ENCODE results near the gene DMBT1.
A peak's percentile ranks its signal among the peaks of the same experiment; 100 is the strongest.

The DMBT1 gene

DNA sequence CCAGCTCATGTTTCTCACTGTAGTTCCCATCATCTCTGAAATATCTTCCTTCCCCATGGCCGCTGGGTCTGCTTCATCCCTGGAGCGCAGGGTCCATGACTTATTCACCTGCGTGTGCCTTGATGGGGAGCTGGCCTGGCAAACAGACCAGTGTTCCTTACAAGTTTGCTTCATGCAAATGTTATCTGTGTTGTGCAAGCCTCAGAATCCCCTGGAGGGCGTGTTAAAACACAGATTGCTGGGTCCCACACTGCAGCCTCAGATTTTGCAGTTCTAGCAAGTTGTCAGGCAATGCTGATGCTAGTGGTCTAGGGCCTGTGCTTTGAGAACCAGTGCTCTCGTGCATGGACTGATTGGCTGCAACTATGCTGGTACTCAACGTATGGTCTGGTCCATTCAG is 7.2 kb upstream of the DMBT1 start:
- in situ Hi-C loops (cut with HindIII; ENCODE audit: low pct_unique_long_range_greater_than_20kb, low sequenced_read_pairs) = no loop called here
- DNase-seq (ENCODE audit: low read depth in 1 of 2, low spot score in 1 of 2) = no peak
- TF ChIP-seq JUND (IDR thresholded peaks at IDR 0.05; ENCODE audit: low read depth) = no peak

DNA sequence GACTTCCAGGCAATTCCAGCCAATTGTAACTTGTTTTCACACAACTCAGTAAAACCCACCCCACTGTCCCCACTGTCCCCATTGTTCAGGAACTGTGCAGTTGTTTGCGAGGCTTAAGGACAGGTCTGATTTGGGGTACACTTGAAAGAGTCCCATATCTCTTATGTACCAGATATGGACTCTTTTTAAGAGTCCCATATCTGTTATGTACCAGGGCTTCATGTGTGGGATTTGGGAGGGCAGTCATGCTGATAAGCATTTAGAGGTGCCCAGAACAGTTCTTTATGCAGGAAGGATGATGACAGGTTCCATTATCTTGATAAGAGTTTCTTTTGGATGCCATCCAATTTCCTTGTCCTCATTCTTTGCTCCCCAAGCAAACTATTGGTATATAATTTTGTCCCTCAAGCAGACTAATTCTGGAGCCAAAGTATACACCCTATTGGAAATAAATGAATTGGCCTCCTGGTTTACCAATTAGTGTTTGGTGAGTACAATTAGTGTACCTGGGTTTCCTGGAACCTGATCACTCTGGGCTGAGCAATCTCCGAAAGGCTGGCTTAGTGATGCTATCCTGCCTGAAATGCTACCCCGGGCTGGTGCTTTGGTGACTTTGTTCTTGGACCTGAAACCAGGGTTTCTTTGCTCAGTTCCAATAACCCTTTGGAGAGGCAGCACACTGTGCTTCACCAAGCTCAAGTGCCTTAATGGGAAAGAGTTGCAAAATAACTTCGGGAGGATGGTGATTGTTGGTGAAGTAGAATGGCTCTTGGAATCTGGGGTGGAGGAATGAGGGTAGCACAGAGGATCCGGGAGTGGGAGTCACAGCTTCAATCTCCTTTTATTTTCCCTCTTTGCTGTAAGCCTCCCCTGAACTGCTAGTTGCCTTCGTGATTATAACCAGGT is 6.2 kb upstream of the DMBT1 start:
- DNase-seq (ENCODE audit: low read depth in 1 of 2, low spot score in 1 of 2) = no peak
- TF ChIP-seq JUND (IDR thresholded peaks at IDR 0.05; ENCODE audit: low read depth) = no peak
- in situ Hi-C loops (cut with HindIII; ENCODE audit: low pct_unique_long_range_greater_than_20kb, low sequenced_read_pairs) = no loop called here

DNA sequence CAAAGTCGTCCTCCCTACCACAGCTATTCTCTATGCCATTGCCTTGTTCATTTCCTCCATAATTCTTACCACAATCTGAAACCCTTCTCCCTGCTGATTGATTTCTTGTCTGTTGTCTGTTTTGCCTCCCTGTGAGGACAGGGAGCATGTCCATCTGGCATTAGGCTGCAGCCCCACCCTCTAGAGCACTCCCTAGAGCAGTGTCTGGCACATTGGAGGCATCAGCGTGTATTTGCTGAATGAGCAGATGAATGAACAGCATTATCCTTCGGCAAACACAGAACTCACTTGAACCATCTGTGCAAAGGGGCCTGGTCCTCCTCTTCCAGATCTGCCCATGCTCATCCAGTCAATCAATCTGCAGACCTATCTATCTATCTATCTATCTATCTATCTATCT is 5.1 kb upstream of the DMBT1 start:
- in situ Hi-C loops (cut with HindIII; ENCODE audit: low pct_unique_long_range_greater_than_20kb, low sequenced_read_pairs) = no loop called here
- no peak for DNase-seq (ENCODE audit: low read depth in 1 of 2, low spot score in 1 of 2)

DNA sequence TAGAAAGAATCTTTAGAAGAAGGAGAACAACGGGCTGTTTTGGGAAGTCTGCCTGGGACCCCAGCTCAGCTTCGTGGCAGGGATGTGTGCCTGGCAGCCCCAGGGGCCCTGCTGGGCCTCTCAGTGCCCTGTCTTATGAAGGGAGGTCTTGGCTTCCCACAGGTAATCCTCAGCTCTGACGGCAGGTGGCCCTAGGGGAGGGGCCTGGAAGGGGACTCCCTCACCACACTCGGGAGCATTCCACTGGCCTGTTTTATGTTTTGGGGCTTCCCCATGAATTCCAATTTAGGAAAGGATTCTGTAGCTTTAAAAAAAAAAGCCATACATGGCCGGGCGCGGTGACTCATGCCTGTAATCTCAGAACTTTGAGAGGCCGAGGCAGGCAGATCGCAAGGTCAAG is 3.0 kb upstream of the DMBT1 start:
- in situ Hi-C loops (cut with HindIII; ENCODE audit: low pct_unique_long_range_greater_than_20kb, low sequenced_read_pairs) = no loop called here
- no peak for TF ChIP-seq JUND (IDR thresholded peaks at IDR 0.05; ENCODE audit: low read depth)
- peak in 1 of 2 experiments; percentile 10 for DNase-seq (ENCODE audit: low read depth in 1 of 2, low spot score in 1 of 2)

More for the DNA sequence above, 5.1 kb upstream of the DMBT1 start:
- no peak for TF ChIP-seq JUND (IDR thresholded peaks at IDR 0.05; ENCODE audit: low read depth)

DNA sequence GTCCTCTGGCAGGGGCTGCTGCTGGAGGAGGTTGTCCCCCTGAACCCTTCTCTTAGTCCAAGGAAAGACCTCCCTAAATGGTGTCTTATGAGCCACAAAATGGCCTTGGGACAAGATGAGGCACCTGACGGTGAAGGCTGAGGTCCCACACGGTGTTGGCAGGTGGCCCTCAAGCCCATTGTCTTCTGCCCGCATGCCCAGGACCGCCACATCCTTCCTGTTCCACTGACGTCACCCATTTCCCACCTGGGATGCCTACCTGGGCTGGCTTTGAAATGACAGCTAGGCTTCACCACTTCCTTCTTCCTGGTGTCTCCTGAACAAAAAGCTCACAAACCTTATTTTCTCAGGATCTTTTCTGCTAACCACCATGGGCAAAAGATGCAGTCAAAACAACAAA is 2.1 kb upstream of the DMBT1 start:
- no peak for TF ChIP-seq JUND (IDR thresholded peaks at IDR 0.05; ENCODE audit: low read depth)
- in situ Hi-C loops (cut with HindIII; ENCODE audit: low pct_unique_long_range_greater_than_20kb, low sequenced_read_pairs) = no loop called here
- DNase-seq (ENCODE audit: low read depth in 1 of 2, low spot score in 1 of 2) = no peak

DNA sequence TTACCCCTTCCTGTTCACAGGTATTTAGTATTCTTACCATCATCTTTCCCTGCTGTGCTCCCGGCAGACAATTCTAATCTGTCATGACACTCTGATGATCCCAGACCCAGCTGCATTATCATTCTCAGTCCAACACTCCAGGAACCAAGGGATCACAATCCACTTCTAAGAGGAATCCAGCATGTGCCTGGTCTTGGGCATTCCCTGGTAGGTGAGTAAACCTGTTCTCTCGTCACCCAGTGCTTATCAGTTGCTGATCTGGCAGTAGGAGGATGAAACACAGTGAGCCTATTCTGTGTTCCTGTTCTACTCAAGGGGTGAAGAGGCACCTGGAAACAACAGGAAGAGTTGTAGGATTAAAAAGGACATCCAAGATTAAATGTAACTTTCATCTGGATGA is 1.3 kb upstream of the DMBT1 start:
- peak in 1 of 2 experiments; percentile 5 for DNase-seq (ENCODE audit: low read depth in 1 of 2, low spot score in 1 of 2)
- no peak for TF ChIP-seq JUND (IDR thresholded peaks at IDR 0.05; ENCODE audit: low read depth)
- in situ Hi-C loops (cut with HindIII; ENCODE audit: low pct_unique_long_range_greater_than_20kb, low sequenced_read_pairs) = no loop called here

DNA sequence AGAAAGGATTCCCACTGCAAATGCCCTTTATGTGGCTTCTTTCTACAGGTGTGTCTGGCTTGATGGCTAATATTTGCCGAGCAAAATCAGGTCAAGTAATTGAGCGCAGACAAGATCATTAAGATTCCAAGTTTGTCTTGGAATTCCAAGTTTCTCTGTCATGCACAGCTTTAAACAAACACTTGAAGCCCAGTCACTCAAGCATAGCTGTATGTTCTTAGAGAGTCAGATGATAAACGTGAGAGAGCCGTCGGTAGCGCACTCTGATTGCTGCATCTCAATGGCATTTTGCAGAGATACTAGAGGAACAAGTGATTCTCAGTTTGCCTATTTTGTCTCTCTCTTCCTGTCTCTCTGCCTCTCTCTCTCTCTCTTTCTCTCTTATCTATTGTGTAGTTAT is 658 bp downstream of the DMBT1 start:
- DNase-seq (ENCODE audit: low read depth in 1 of 2, low spot score in 1 of 2) = peak in 1 of 2 experiments; percentile 63
- TF ChIP-seq JUND (IDR thresholded peaks at IDR 0.05; ENCODE audit: low read depth) = no peak
- in situ Hi-C loops (cut with HindIII; ENCODE audit: low pct_unique_long_range_greater_than_20kb, low sequenced_read_pairs) = no loop called here

DNA sequence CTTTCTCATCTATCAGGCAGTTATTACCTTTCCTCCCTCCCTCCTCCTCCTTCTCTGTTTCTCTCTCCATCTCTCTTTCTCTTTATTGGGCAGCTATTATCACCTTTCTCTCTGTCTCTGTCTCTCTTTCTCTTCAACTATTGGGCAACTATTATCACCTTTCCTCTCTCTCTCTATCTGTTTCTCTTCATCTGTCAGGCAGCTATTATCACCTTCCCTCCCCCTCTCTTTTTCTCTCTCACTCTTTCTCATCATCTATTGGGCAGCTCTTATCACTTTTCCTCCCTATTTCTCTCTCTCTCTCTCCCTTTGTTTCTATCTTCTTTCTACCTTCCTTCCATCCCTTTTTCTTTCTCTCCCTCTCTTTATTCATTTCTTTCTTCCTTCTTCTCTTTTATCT is 1.2 kb downstream of the DMBT1 start:
- TF ChIP-seq JUND (IDR thresholded peaks at IDR 0.05; ENCODE audit: low read depth) = no peak
- in situ Hi-C loops (cut with HindIII; ENCODE audit: low pct_unique_long_range_greater_than_20kb, low sequenced_read_pairs) = no loop called here
- DNase-seq (ENCODE audit: low read depth in 1 of 2, low spot score in 1 of 2) = no peak

DNA sequence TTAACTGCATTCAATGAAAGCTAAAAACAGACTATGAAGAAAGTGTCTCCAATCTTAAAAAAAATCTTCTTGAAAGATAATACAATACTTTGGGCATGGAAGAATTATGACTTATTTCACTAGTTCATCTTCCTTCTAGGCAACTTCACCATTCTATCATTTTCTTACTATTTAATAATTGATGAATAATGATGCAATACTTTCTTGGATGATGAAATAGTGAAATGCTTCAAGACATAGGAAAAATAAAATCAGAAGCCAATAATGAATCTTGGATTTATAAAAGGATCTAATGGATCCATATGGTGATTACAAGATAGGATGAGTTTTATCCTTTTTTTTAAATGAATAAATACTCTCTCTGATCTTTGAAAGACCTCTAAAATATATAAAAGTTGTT is 4.4 kb downstream of the DMBT1 start:
- TF ChIP-seq JUND (IDR thresholded peaks at IDR 0.05; ENCODE audit: low read depth) = no peak
- in situ Hi-C loops (cut with HindIII; ENCODE audit: low pct_unique_long_range_greater_than_20kb, low sequenced_read_pairs) = no loop called here
- no peak for DNase-seq (ENCODE audit: low read depth in 1 of 2, low spot score in 1 of 2)

DNA sequence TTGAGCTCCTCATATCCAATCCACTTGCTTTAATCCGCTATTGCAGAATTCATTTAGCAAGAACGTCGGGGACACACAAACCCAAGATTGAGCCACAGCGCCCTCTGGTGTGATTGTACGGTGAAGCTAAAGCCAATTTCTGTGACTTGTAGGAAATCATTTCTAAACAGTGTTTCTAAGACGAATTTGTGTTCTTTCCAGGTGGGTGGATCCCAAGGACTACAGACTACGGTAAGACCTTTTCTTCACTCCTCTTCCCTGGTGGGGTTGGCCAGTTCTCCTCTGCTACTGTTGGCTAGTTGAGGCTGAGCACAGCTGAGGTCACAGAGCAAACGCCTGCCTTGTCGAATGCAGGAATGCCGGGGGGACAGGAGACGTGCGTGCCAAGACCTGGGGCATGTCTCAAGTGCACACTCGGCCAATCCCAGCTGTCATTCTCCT is 5.2 kb downstream of the DMBT1 start:
- TF ChIP-seq JUND (IDR thresholded peaks at IDR 0.05; ENCODE audit: low read depth) = no peak
- DNase-seq (ENCODE audit: low read depth in 1 of 2, low spot score in 1 of 2) = peak; percentile 7 to 76
- in situ Hi-C loops (cut with HindIII; ENCODE audit: low pct_unique_long_range_greater_than_20kb, low sequenced_read_pairs) = no loop called here

DNA sequence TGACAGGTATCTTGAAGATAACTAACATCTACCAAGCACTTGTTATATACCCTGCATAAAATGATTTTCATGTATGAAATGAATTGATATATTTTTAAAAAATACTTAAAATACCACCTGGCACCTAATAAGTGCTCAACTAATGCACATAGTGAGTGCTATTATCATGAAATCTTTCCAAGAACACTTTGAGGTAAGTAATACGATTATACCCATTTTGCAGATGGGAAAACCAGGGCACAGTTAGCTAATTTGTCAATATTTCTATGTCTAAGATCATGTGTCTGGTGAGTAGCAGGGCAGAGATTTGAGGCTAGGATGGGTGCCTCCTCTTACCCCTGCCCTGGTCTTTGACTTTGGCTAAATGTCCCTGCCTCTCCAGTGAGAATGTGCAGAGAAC is 6.1 kb downstream of the DMBT1 start:
- DNase-seq (ENCODE audit: low read depth in 1 of 2, low spot score in 1 of 2) = no peak
- in situ Hi-C loops (cut with HindIII; ENCODE audit: low pct_unique_long_range_greater_than_20kb, low sequenced_read_pairs) = no loop called here
- no peak for TF ChIP-seq JUND (IDR thresholded peaks at IDR 0.05; ENCODE audit: low read depth)

DNA sequence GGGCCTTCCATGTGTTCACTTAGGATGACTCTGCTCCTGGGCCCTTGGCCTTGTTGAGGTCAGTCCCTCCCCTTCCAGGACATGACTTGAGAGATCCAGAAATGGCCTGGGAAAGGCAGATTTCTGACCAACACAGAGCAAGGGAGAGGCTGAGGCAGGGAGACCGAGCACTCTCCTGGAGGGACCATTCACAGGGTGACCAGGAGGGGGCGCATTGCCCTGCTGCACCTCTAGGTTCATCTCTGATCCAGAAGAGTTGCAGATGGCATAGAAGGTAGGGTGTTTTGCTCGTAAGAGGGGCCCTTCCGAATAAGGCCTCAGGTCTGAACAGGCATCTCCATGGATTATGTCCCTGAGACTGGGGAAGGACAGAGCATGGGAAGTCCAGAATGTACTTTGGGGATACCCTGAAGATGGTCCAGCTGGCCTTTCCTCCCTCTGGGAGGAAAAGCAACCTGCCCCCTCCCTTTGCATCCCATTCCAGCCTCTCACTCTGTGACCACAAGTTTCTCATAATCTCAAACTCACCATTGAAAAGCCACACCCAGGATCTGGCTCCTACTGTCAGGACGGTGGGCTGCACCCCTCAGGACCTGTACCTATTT is 6.6 kb downstream of the DMBT1 start:
- peak in 1 of 2 experiments; percentile 23 for DNase-seq (ENCODE audit: low read depth in 1 of 2, low spot score in 1 of 2)
- in situ Hi-C loops (cut with HindIII; ENCODE audit: low pct_unique_long_range_greater_than_20kb, low sequenced_read_pairs) = no loop called here
- no peak for TF ChIP-seq JUND (IDR thresholded peaks at IDR 0.05; ENCODE audit: low read depth)

DNA sequence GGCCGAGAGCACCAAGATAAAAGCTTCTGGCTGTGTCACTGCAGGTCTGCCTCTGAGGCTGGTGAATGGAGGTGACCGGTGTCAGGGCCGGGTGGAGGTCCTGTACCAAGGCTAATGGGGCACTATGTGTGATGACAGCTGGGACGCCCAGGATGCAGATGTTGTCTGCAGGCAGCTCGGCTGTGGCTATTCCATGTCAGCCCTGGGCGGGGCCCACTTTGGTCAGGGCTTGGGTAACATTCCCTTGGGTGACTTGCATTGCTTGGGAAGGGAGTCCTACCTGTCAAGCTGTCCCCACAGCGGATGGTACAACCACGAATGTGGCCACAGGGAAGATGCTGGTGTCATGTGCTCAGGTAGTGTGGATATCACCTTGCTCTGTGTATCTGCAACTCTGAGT is 8.0 kb downstream of the DMBT1 start:
- no peak for TF ChIP-seq JUND (IDR thresholded peaks at IDR 0.05; ENCODE audit: low read depth)
- DNase-seq (ENCODE audit: low read depth in 1 of 2, low spot score in 1 of 2) = no peak
- in situ Hi-C loops (cut with HindIII; ENCODE audit: low pct_unique_long_range_greater_than_20kb, low sequenced_read_pairs) = no loop called here

Measured in T47D (cell line).